K562 (cell line): ENCODE measurements around the gene NOSIP. TPM values are rescaled to one million over a fixed set of nuclear protein-coding genes. Genes with fewer than 3 reads are reported as not detected.
A peak's percentile ranks its signal among the peaks of the same experiment; 100 is the strongest.

Source experiments
- BACH1 ChIP-seq: fragments of 200-800 bp; sonication (Bioruptor generic); IDR thresholded peaks from 2 replicates; pipeline ENCODE4 v1.6.1; 2016; ENCODE audit warnings: missing genetic modification characterization, missing compliant biosample characterization
- E2F1 ChIP-seq: sonication (generic); formaldehyde crosslinking; IDR thresholded peaks from 2 replicates; pipeline ENCODE4 v1.8.1; 2023; ENCODE audit warnings: mild to moderate bottlenecking, missing genetic modification reagents, moderate library complexity
- WHSC1 ChIP-seq: IDR thresholded peaks from one replicate; pipeline ENCODE4 v1.6.1; 2012; ENCODE audit warnings: low read length, control low read depth, inconsistent platforms
- ZNF232 ChIP-seq: sonication (generic); formaldehyde crosslinking; IDR thresholded peaks from 2 replicates; pipeline ENCODE4 v1.8.0; 2022; ENCODE audit warnings: mild to moderate bottlenecking, missing genetic modification reagents
- polyA plus RNA-seq, 8 experiments: library from polyadenylated mRNA; depleted of rRNA in 4 of 8; stranded (reverse) in 5 of 8; unstranded in 3 of 8; fragments of >200 nt; fragmentation: Nextera tagmentation in 2 of 8; fragmentation: Illumina TruSeq in 1 of 8; extraction: Ambion mirVana in 2 of 8; extraction: Trizol in 1 of 8; gene quantifications; 2 replicates each; pipeline versions ENCODE4 v1.2.1 to v1.2.3, GENCODE V29; 2011 to 2014; ENCODE audit warnings: inconsistent platforms in 1 of 8, missing spikeins in 1 of 8
- total RNA-seq, 7 experiments: library from RNA; depleted of rRNA in 6 of 7; stranded (reverse); fragments of >200 nt in 6 of 7; fragmentation: Illumina TruSeq in 2 of 7; extraction: Trizol in 2 of 7; gene quantifications; 2 replicates each; pipeline versions ENCODE4 v1.2.1 to v1.2.3, GENCODE V29; 2011 to 2021; ENCODE audit warnings: low replicate concordance in 1 of 7
- TF ChIP-seq, protein P1 (sequence below), 2 experiments: fragments of 450-650 bp in 1 of 2; sonication (generic) in 1 of 2; formaldehyde crosslinking in 1 of 2; IDR thresholded peaks; 2 replicates each; pipeline versions ENCODE4 v1.7.1 to v1.9.0; 2016 to 2022; ENCODE audit warnings: inconsistent platforms in 1 of 2, mild to moderate bottlenecking in 1 of 2, missing genetic modification reagents in 1 of 2
- TF ChIP-seq, protein P2 (sequence below): sonication (generic); formaldehyde crosslinking; IDR thresholded peaks from 2 replicates; pipeline ENCODE4 v1.8.1; 2023; ENCODE audit warnings: mild to moderate bottlenecking, missing genetic modification reagents

Gene NOSIP
- total and polyA plus RNA-seq, 9 of the 15 experiments (the other 6 are each of a cell fraction or from before 2014, with no cell fraction given) = 14.4 to 153 (median 79.9) TPM

DNA sequence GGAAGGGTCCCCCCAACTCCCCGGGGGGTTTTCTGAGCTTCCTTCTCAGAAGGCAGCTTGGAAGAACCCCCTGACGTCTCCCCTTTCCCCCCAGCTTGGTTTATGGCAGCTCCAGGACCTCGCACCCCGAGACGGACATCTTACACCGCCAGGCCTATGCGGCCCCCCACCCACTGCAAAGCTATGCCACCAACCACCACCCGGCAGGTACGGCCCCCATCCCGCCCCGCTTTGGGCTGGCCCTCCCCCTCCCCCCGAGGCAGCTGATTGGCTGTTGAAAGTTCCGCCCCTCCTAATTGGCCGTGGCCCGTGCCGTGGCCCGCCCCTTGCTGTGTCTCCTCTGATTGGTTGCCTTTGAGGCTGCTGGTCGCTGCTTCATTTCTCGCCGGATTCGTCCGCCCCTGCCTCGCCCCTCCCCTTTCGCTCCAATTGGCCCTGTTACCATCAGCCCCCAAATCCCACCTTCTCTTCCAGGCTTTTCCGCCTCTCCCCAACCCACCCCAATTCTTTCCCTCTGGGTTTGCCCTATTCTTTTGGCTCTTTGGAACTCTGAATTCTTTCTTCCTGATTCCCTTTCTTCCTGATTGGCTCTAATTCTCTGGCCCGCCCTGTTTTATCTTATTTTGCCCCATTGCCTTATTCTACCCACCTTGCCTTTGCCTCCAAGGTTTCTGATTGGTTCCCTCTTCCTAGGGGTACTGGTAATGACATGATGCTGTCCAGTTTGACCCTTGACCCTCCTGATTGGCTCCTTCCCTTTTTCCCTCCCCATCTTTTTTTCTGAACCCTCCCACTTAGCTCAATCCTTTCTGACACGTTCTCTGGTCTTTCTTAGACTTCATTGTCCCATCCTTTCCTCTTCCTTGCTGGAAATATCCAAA lies 13.1 kb upstream of the NOSIP start (continued):
- TF ChIP-seq, protein P1, sequence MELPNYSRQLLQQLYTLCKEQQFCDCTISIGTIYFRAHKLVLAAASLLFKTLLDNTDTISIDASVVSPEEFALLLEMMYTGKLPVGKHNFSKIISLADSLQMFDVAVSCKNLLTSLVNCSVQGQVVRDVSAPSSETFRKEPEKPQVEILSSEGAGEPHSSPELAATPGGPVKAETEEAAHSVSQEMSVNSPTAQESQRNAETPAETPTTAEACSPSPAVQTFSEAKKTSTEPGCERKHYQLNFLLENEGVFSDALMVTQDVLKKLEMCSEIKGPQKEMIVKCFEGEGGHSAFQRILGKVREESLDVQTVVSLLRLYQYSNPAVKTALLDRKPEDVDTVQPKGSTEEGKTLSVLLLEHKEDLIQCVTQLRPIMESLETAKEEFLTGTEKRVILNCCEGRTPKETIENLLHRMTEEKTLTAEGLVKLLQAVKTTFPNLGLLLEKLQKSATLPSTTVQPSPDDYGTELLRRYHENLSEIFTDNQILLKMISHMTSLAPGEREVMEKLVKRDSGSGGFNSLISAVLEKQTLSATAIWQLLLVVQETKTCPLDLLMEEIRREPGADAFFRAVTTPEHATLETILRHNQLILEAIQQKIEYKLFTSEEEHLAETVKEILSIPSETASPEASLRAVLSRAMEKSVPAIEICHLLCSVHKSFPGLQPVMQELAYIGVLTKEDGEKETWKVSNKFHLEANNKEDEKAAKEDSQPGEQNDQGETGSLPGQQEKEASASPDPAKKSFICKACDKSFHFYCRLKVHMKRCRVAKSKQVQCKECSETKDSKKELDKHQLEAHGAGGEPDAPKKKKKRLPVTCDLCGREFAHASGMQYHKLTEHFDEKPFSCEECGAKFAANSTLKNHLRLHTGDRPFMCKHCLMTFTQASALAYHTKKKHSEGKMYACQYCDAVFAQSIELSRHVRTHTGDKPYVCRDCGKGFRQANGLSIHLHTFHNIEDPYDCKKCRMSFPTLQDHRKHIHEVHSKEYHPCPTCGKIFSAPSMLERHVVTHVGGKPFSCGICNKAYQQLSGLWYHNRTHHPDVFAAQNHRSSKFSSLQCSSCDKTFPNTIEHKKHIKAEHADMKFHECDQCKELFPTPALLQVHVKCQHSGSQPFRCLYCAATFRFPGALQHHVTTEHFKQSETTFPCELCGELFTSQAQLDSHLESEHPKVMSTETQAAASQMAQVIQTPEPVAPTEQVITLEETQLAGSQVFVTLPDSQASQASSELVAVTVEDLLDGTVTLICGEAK (IDR thresholded peaks at IDR 0.05) = no peak
- TF ChIP-seq, protein P1 (CRISPR knock-in tag; IDR thresholded peaks at IDR 0.05) = no peak
- TF ChIP-seq ZNF232 (CRISPR knock-in tag) (no peak), E2F1 (CRISPR knock-in tag) (no peak), BACH1 (tag) (no peak), WHSC1 (no peak)
- TF ChIP-seq, protein P2, sequence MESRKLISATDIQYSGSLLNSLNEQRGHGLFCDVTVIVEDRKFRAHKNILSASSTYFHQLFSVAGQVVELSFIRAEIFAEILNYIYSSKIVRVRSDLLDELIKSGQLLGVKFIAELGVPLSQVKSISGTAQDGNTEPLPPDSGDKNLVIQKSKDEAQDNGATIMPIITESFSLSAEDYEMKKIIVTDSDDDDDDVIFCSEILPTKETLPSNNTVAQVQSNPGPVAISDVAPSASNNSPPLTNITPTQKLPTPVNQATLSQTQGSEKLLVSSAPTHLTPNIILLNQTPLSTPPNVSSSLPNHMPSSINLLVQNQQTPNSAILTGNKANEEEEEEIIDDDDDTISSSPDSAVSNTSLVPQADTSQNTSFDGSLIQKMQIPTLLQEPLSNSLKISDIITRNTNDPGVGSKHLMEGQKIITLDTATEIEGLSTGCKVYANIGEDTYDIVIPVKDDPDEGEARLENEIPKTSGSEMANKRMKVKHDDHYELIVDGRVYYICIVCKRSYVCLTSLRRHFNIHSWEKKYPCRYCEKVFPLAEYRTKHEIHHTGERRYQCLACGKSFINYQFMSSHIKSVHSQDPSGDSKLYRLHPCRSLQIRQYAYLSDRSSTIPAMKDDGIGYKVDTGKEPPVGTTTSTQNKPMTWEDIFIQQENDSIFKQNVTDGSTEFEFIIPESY (CRISPR knock-in tag) = 0 out of 2 replicates have a peak, but pooled peaks have one; percentile 13
